ENCODE results near the gene DPP6.

- TF ChIP-seq RORB (CRISPR knock-in tag; IDR thresholded peaks at IDR 0.05) (no peak), GTF2I (CRISPR knock-in tag; conservative IDR thresholded peaks at IDR 0.05) (no peak)
Measured at GRCh38 chr7:154721086-154721485, 668.9 kb downstream of the DPP6 start.
